Choroid plexus epithelial cell (primary cell): ENCODE data around the gene MAD2L2.

Experiments
- DNase-seq: peaks from one replicate; pipeline ENCODE4 v3.0.0-alpha.2; 2010; ENCODE audit warnings: low read depth
- H3K4me3 ChIP-seq: 2 replicates; pipeline ENCODE4 v1.5.1; 2011; ENCODE audit warnings: low read depth, mild to moderate bottlenecking, control low read depth, low read length, moderate library complexity
- CTCF ChIP-seq: conservative IDR thresholded peaks from 2 replicates; pipeline ENCODE4 v1.5.1; 2011; ENCODE audit warnings: low read depth, mild to moderate bottlenecking, control low read depth, inconsistent platforms, low read length, moderate library complexity

The MAD2L2 gene

GRCh38 chr1:11714831-11715575, 34.1 kb upstream of the MAD2L2 start:
- DNase-seq: no peak
- no peak overlapping the region for H3K4me3 ChIP-seq
- no peak for TF ChIP-seq CTCF

- TF ChIP-seq CTCF: no peak
- no peak for DNase-seq
Measured at GRCh38 chr1:11713095-11713494, 32.1 kb upstream of the MAD2L2 start.

GRCh38 chr1:11712285-11712684, 31.3 kb upstream of the MAD2L2 start:
- DNase-seq: no peak
- no peak overlapping the region for H3K4me3 ChIP-seq
- no peak for TF ChIP-seq CTCF

More at GRCh38 chr1:11713095-11713494, 32.1 kb upstream of the MAD2L2 start:
- no peak overlapping the region for H3K4me3 ChIP-seq

- no peak for DNase-seq
- TF ChIP-seq CTCF: no peak
- H3K4me3 ChIP-seq: no peak overlapping the region
Measured at GRCh38 chr1:11711490-11711889, 30.5 kb upstream of the MAD2L2 start.

- no peak for TF ChIP-seq CTCF
- H3K4me3 ChIP-seq: no peak overlapping the region
- DNase-seq: no peak
Measured at GRCh38 chr1:11708554-11709350, 27.8 kb upstream of the MAD2L2 start.

- DNase-seq: no peak
- TF ChIP-seq CTCF: no peak
Measured at GRCh38 chr1:11707621-11708276, 26.8 kb upstream of the MAD2L2 start.

More at GRCh38 chr1:11707621-11708276, 26.8 kb upstream of the MAD2L2 start:
- no peak overlapping the region for H3K4me3 ChIP-seq
